DOHH2 (cell line): Measurements from ENCODE around the gene HAGHL.
A peak's percentile ranks its signal among the peaks of the same experiment; 100 is the strongest.

Experiments
- H3F3A ChIP-seq: fragments of 200-600 bp; sonication (generic), shearing (Covaris generic); 2 replicates; pipeline ENCODE4 v1.6.0; 2016; ENCODE audit warnings: antibody characterized with exemption, mild to moderate bottlenecking; ENCODE audit not compliant: control insufficient read depth, insufficient read depth
- H3K27ac ChIP-seq: fragments of 200-600 bp; sonication (generic); 2 replicates; pipeline ENCODE4 v1.5.1; 2014; ENCODE audit warnings: low read depth, mild to moderate bottlenecking, low read length, moderate library complexity
- H3K27me3 ChIP-seq: fragments of 200-600 bp; sonication (generic); 2 replicates; pipeline ENCODE4 v1.6.1; 2014; ENCODE audit warnings: mild to moderate bottlenecking, low read length, mixed read lengths; ENCODE audit not compliant: control insufficient read depth
- H3K36me3 ChIP-seq: fragments of 200-600 bp; sonication (generic); 2 replicates; pipeline ENCODE4 v1.6.1; 2014; ENCODE audit warnings: mild to moderate bottlenecking, low read length, moderate library complexity, mixed read lengths; ENCODE audit not compliant: control insufficient read depth
- H3K4me1 ChIP-seq: fragments of 200-600 bp; sonication (generic); 2 replicates; pipeline ENCODE4 v1.6.1; 2014; ENCODE audit warnings: mild to moderate bottlenecking, low read length, mixed read lengths; ENCODE audit not compliant: control insufficient read depth
- H3K4me2 ChIP-seq: fragments of 200-600 bp; sonication (generic); 2 replicates; pipeline ENCODE4 v1.6.0; 2014; ENCODE audit warnings: mild to moderate bottlenecking, low read length, moderate library complexity
- H3K4me3 ChIP-seq: fragments of 200-600 bp; sonication (generic); 2 replicates; pipeline ENCODE4 v1.5.1; 2014; ENCODE audit warnings: mild to moderate bottlenecking, low read length, mixed read lengths
- H3K79me2 ChIP-seq: fragments of 200-600 bp; sonication (generic); 2 replicates; pipeline ENCODE4 v1.6.1; 2014; ENCODE audit warnings: mild to moderate bottlenecking, low read length, mixed read lengths; ENCODE audit not compliant: control insufficient read depth
- H3K9me2 ChIP-seq: fragments of 200-600 bp; sonication (generic); replicated peaks from 2 replicates; pipeline ENCODE4 v1.6.1; 2014; ENCODE audit warnings: mild to moderate bottlenecking, low read length, mixed read lengths; ENCODE audit not compliant: control insufficient read depth
- H3K9me3 ChIP-seq: fragments of 200-600 bp; sonication (generic); 2 replicates; pipeline ENCODE4 v1.6.1; 2014; ENCODE audit warnings: antibody characterized with exemption, low read length, mixed read lengths; ENCODE audit not compliant: control insufficient read depth, insufficient read depth
- H4K20me1 ChIP-seq: fragments of 200-600 bp; sonication (generic); 2 replicates; pipeline ENCODE4 v1.6.0; 2014; ENCODE audit warnings: low read depth, mild to moderate bottlenecking, antibody characterized with exemption, low read length, moderate library complexity; ENCODE audit not compliant: control insufficient read depth, insufficient read depth
- CTCF ChIP-seq: fragments of 200-600 bp; sonication (generic); IDR thresholded peaks from one replicate; pipeline ENCODE4 v1.5.1; 2014; ENCODE audit warnings: antibody characterized with exemption, mild to moderate bottlenecking, low read depth, low read length; ENCODE audit not compliant: poor library complexity, severe bottlenecking
- EZH2phosphoT487 ChIP-seq: fragments of 200-600 bp; sonication (generic); IDR thresholded peaks from 2 replicates; pipeline ENCODE4 v1.6.1; 2017; ENCODE audit warnings: borderline replicate concordance, mild to moderate bottlenecking, antibody characterized with exemption, low read length, moderate library complexity, mixed read lengths

Gene HAGHL

GRCh38 chr16:728131-728889 lies 1.4 kb downstream of the HAGHL start:
- Histone ChIP-seq H3K79me2 (no peaks in the 10 kb centered on the region), H3F3A (peaks cover 7% of the 10 kb centered on the region; the same call in 1 of the 2 replicates), H3K27ac (peak overlapping the region; percentile 72)

GRCh38 chr16:728890-729744 lies 2.2 kb downstream of the HAGHL start:
- Histone ChIP-seq H3K4me3 (peak overlapping the region; percentile 85), H3F3A (peaks cover 7% of the 10 kb centered on the region; the same call in 1 of the 2 replicates), H3K27me3 (no peaks in the 10 kb centered on the region), H3K9me2 (no peaks in the 10 kb centered on the region), H3K79me2 (0 out of 2 replicates have a peak, but pooled peaks cover 2% of the 10 kb centered on the region), H3K27ac (peak overlapping the region; percentile 72), H4K20me1 (no peaks in the 10 kb centered on the region), H3K4me2 (peak overlapping the region; percentile 85), H3K36me3 (peaks cover 51% of the 10 kb centered on the region), H3K9me3 (no peaks in the 10 kb centered on the region), H3K4me1 (peaks cover 56% of the 10 kb centered on the region)
- no peak for TF ChIP-seq CTCF
- TF ChIP-seq EZH2phosphoT487: no peak

More at GRCh38 chr16:728131-728889, 1.4 kb downstream of the HAGHL start:
- Histone ChIP-seq H3K36me3 (peaks cover 47% of the 10 kb centered on the region), H3K9me3 (no peaks in the 10 kb centered on the region), H4K20me1 (0 out of 2 replicates have a peak, but pooled peaks cover 2% of the 10 kb centered on the region), H3K9me2 (no peaks in the 10 kb centered on the region), H3K4me2 (peak overlapping the region; percentile 85), H3K4me1 (peaks cover 56% of the 10 kb centered on the region), H3K27me3 (no peaks in the 10 kb centered on the region), H3K4me3 (peak overlapping the region; percentile 85)
- TF ChIP-seq CTCF: no peak
- TF ChIP-seq EZH2phosphoT487: no peak

GRCh38 chr16:729768-730665 lies 3.1 kb downstream of the HAGHL start:
- H3K27ac ChIP-seq: no peak overlapping the region
- TF ChIP-seq CTCF: no peak
- TF ChIP-seq EZH2phosphoT487: no peak
- H3K36me3 ChIP-seq: peaks cover 60% of the 10 kb centered on the region
- peaks cover 2% of the 10 kb centered on the region; the same call in 1 of the 2 replicates for H3K79me2 ChIP-seq
- H3K9me2 ChIP-seq: no peaks in the 10 kb centered on the region
- H4K20me1 ChIP-seq: no peaks in the 10 kb centered on the region
- H3K4me3 ChIP-seq: no peak overlapping the region
- H3K4me1 ChIP-seq: peaks cover 52% of the 10 kb centered on the region
- no peaks in the 10 kb centered on the region for H3K27me3 ChIP-seq
- H3K9me3 ChIP-seq: no peaks in the 10 kb centered on the region
- peaks cover 7% of the 10 kb centered on the region; the same call in 1 of the 2 replicates for H3F3A ChIP-seq
- no peak overlapping the region for H3K4me2 ChIP-seq
